ENCODE data around the gene RGS7.

The RGS7 gene

DNA sequence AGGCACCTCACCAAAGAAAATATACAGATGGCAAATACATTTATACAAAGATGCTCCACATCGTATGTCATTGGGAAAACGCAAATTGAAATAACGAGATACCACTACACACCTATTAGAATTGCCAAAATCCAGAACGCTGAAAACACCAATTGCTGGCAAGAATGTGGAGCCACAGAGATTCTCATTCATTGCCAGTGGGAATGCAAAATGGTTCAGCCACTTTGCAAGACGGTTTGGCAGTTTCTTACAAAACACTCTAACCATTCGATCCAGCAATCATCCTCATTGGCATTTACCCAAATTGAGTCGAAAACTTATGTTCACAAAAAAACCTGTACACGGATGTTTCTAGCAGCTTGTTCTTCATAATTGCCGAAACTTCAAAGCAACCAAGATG lies 521.7 kb downstream of the RGS7 start:
- H3K56ac ChIP-seq (ENCODE audit: low read length) = no peak overlapping the region
- H3K4me1 ChIP-seq (ENCODE audit: control insufficient read depth, low read depth, low read length) = no peaks in the 10 kb centered on the region
- no peak overlapping the region for H2AK5ac ChIP-seq (ENCODE audit: low read length)
- H3K27ac ChIP-seq (ENCODE audit: low read depth, low read length) = no peak overlapping the region
- no peak overlapping the region for H3K23ac ChIP-seq (ENCODE audit: low read length)
- H4K8ac ChIP-seq (ENCODE audit: low read depth, low read length) = no peak overlapping the region
- no peak overlapping the region for H3K4me3 ChIP-seq (ENCODE audit: low read length)
- no CpG with 5 or more reads among the region's 9 CpGs for WGBS (ENCODE audit: extremely low coverage, insufficient coverage, low lambda C conversion rate)
- H3K4me2 ChIP-seq (ENCODE audit: low read length) = no peak overlapping the region
- no peak overlapping the region for H2BK15ac ChIP-seq (replicated peaks; ENCODE audit: low read depth)
- no peak overlapping the region for H2BK120ac ChIP-seq (ENCODE audit: low read depth, low read length)
- DNase-seq = no peak
- no peak overlapping the region for H3K4ac ChIP-seq (ENCODE audit: low read depth, low read length)
- no peaks in the 10 kb centered on the region for H3K36me3 ChIP-seq (ENCODE audit: control insufficient read depth, insufficient read depth, low read length)
- no peaks in the 10 kb centered on the region for H3K79me2 ChIP-seq (ENCODE audit: control insufficient read depth, insufficient read depth, low read length)
- H2BK5ac ChIP-seq (ENCODE audit: low read length) = no peak overlapping the region
- no peaks in the 10 kb centered on the region for H3K27me3 ChIP-seq (ENCODE audit: insufficient read depth, low read length, poor library complexity)
- no peaks in the 10 kb centered on the region for H3K79me1 ChIP-seq (ENCODE audit: low read length)
- H3K9ac ChIP-seq (ENCODE audit: low read length) = no peak overlapping the region
- H4K5ac ChIP-seq (ENCODE audit: low read length) = no peak overlapping the region
- no peak overlapping the region for H3K18ac ChIP-seq (ENCODE audit: low read length)

DNA sequence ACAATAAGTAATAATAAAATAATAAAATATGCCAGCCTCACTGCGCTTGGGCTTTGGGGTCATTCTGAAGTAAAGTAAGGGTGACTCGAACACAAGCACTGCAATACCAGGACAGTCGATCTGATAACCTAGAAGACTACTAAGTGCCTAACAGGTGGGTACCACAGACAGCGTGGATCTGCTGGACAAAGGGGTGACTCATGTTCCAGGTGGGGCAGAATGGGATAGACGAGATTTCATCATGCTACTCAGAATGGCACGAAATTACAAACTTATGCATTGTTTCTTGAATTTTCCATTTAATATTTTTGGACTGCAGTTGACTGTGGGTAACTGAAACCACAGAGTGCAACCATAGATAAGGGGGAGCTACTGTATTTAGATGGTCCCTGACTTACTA lies 523.9 kb downstream of the RGS7 start:
- Histone ChIP-seq H3K27ac (ENCODE audit: low read depth, low read length) (no peak overlapping the region), H3K4me2 (ENCODE audit: low read length) (no peak overlapping the region), H3K79me2 (ENCODE audit: control insufficient read depth, insufficient read depth, low read length) (no peaks in the 10 kb centered on the region), H2BK15ac (replicated peaks; ENCODE audit: low read depth) (no peak overlapping the region), H3K56ac (ENCODE audit: low read length) (no peak overlapping the region), H3K27me3 (ENCODE audit: insufficient read depth, low read length, poor library complexity) (no peaks in the 10 kb centered on the region), H3K9ac (ENCODE audit: low read length) (no peak overlapping the region), H2AK5ac (ENCODE audit: low read length) (no peak overlapping the region), H4K5ac (ENCODE audit: low read length) (no peak overlapping the region), H3K4me3 (ENCODE audit: low read length) (no peak overlapping the region), H3K4ac (ENCODE audit: low read depth, low read length) (no peak overlapping the region), H3K4me1 (ENCODE audit: control insufficient read depth, low read depth, low read length) (no peaks in the 10 kb centered on the region), H4K8ac (ENCODE audit: low read depth, low read length) (no peak overlapping the region), H2BK120ac (ENCODE audit: low read depth, low read length) (no peak overlapping the region), H3K18ac (ENCODE audit: low read length) (no peak overlapping the region), H3K23ac (ENCODE audit: low read length) (no peak overlapping the region), H2BK5ac (ENCODE audit: low read length) (no peak overlapping the region), H3K36me3 (ENCODE audit: control insufficient read depth, insufficient read depth, low read length) (no peaks in the 10 kb centered on the region), H3K79me1 (ENCODE audit: low read length) (no peaks in the 10 kb centered on the region)
- WGBS (ENCODE audit: extremely low coverage, insufficient coverage, low lambda C conversion rate) = no CpG with 5 or more reads among the region's 6 CpGs
- DNase-seq = no peak

DNA sequence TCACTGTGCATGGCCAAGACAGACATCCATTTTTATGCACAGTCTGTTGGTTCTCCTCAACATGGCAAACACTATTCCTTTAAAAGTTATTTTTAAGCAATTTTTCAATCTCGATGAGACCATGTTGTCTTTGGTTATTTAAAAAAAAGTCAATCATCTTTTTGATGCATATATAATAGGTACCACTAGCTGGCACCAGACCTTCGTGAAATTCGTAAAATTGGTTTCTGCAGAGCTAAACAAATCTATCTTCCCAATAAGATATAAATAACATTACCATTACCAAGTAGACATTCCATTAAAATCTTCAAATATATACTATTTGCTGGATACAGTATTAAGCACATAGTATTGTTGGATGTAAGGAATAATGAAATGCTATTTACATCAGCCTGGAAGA lies 525.1 kb downstream of the RGS7 start:
- Histone ChIP-seq H3K4ac (ENCODE audit: low read depth, low read length) (no peak overlapping the region), H3K4me3 (ENCODE audit: low read length) (no peak overlapping the region), H3K9ac (ENCODE audit: low read length) (no peak overlapping the region), H3K56ac (ENCODE audit: low read length) (no peak overlapping the region), H3K27ac (ENCODE audit: low read depth, low read length) (no peak overlapping the region), H3K79me1 (ENCODE audit: low read length) (no peaks in the 10 kb centered on the region), H3K18ac (ENCODE audit: low read length) (no peak overlapping the region), H2BK15ac (replicated peaks; ENCODE audit: low read depth) (no peak overlapping the region), H3K36me3 (ENCODE audit: control insufficient read depth, insufficient read depth, low read length) (no peaks in the 10 kb centered on the region), H3K27me3 (ENCODE audit: insufficient read depth, low read length, poor library complexity) (no peaks in the 10 kb centered on the region), H3K4me2 (ENCODE audit: low read length) (no peak overlapping the region), H4K8ac (ENCODE audit: low read depth, low read length) (no peak overlapping the region), H3K4me1 (ENCODE audit: control insufficient read depth, low read depth, low read length) (no peaks in the 10 kb centered on the region), H2AK5ac (ENCODE audit: low read length) (no peak overlapping the region), H2BK5ac (ENCODE audit: low read length) (no peak overlapping the region), H4K5ac (ENCODE audit: low read length) (no peak overlapping the region), H3K79me2 (ENCODE audit: control insufficient read depth, insufficient read depth, low read length) (no peaks in the 10 kb centered on the region), H3K23ac (ENCODE audit: low read length) (no peak overlapping the region), H2BK120ac (ENCODE audit: low read depth, low read length) (no peak overlapping the region)
- WGBS (ENCODE audit: extremely low coverage, insufficient coverage, low lambda C conversion rate) = no CpG with 5 or more reads among the region's 3 CpGs
- no peak for DNase-seq

DNA sequence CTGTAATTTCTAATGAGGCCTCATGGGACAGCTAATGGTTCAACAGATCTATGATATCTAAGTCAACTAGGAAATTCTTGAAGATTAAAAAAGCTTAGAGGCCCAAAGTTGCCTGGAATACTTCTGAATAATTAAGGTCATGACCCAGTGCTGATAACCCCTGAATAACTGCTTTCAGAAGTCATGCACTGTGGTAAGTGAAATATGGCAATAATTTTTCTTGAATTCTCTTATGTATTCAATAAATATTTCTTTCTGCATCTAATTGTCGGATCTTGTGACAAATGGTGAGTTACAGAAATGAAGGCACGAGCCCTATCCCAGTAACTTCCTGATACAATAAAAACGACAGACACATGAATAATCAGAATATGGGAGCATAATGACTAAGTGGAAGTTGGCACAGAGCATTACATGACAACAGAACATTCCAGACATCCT lies 525.8 kb downstream of the RGS7 start:
- Histone ChIP-seq H2AK5ac (ENCODE audit: low read length) (no peak overlapping the region), H3K79me1 (ENCODE audit: low read length) (no peaks in the 10 kb centered on the region), H3K4me2 (ENCODE audit: low read length) (no peak overlapping the region), H3K27me3 (ENCODE audit: insufficient read depth, low read length, poor library complexity) (no peaks in the 10 kb centered on the region), H3K23ac (ENCODE audit: low read length) (no peak overlapping the region), H3K4me3 (ENCODE audit: low read length) (no peak overlapping the region), H3K18ac (ENCODE audit: low read length) (no peak overlapping the region), H2BK120ac (ENCODE audit: low read depth, low read length) (no peak overlapping the region), H3K36me3 (ENCODE audit: control insufficient read depth, insufficient read depth, low read length) (no peaks in the 10 kb centered on the region), H3K79me2 (ENCODE audit: control insufficient read depth, insufficient read depth, low read length) (no peaks in the 10 kb centered on the region), H3K27ac (ENCODE audit: low read depth, low read length) (no peak overlapping the region), H4K5ac (ENCODE audit: low read length) (no peak overlapping the region), H3K9ac (ENCODE audit: low read length) (no peak overlapping the region), H3K4me1 (ENCODE audit: control insufficient read depth, low read depth, low read length) (no peaks in the 10 kb centered on the region), H3K4ac (ENCODE audit: low read depth, low read length) (no peak overlapping the region), H2BK5ac (ENCODE audit: low read length) (no peak overlapping the region), H2BK15ac (replicated peaks; ENCODE audit: low read depth) (no peak overlapping the region), H4K8ac (ENCODE audit: low read depth, low read length) (no peak overlapping the region), H3K56ac (ENCODE audit: low read length) (no peak overlapping the region)
- WGBS (ENCODE audit: extremely low coverage, insufficient coverage, low lambda C conversion rate) = no CpG with 5 or more reads among the region's 3 CpGs
- DNase-seq = no peak

DNA sequence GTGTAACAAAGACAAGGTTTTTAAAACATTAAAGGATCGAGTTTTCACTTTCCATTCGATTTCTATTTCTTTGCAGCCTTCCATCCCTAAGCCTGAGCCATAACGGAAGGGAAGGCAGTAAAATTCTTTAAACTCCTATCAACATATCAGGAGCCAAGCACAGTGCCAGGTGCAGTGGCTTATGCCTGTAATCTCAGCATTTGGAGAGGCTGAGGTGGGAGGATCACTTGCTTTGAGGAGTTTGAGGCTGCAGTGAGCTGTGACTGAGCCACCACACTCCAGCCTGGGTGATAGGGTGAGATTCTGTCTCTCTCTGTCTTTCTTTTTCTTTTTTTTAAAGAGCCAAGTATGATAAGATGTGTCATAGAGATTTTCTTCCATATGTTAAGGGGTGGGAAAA lies 527.5 kb downstream of the RGS7 start:
- no peak overlapping the region for H4K8ac ChIP-seq (ENCODE audit: low read depth, low read length)
- H3K4me1 ChIP-seq (ENCODE audit: control insufficient read depth, low read depth, low read length) = no peaks in the 10 kb centered on the region
- no peak overlapping the region for H3K56ac ChIP-seq (ENCODE audit: low read length)
- no peak overlapping the region for H3K4me2 ChIP-seq (ENCODE audit: low read length)
- no peaks in the 10 kb centered on the region for H3K79me1 ChIP-seq (ENCODE audit: low read length)
- no peak overlapping the region for H2AK5ac ChIP-seq (ENCODE audit: low read length)
- no peak overlapping the region for H3K9ac ChIP-seq (ENCODE audit: low read length)
- no peak overlapping the region for H2BK15ac ChIP-seq (replicated peaks; ENCODE audit: low read depth)
- H3K18ac ChIP-seq (ENCODE audit: low read length) = no peak overlapping the region
- H3K27me3 ChIP-seq (ENCODE audit: insufficient read depth, low read length, poor library complexity) = no peaks in the 10 kb centered on the region
- H3K36me3 ChIP-seq (ENCODE audit: control insufficient read depth, insufficient read depth, low read length) = no peaks in the 10 kb centered on the region
- no peak overlapping the region for H2BK120ac ChIP-seq (ENCODE audit: low read depth, low read length)
- no peak overlapping the region for H2BK5ac ChIP-seq (ENCODE audit: low read length)
- H3K4me3 ChIP-seq (ENCODE audit: low read length) = no peak overlapping the region
- no peak for DNase-seq
- no CpG with 5 or more reads among the region's 3 CpGs for WGBS (ENCODE audit: extremely low coverage, insufficient coverage, low lambda C conversion rate)
- H3K27ac ChIP-seq (ENCODE audit: low read depth, low read length) = no peak overlapping the region
- no peak overlapping the region for H3K4ac ChIP-seq (ENCODE audit: low read depth, low read length)
- H3K79me2 ChIP-seq (ENCODE audit: control insufficient read depth, insufficient read depth, low read length) = no peaks in the 10 kb centered on the region
- H4K5ac ChIP-seq (ENCODE audit: low read length) = no peak overlapping the region
- no peak overlapping the region for H3K23ac ChIP-seq (ENCODE audit: low read length)

DNA sequence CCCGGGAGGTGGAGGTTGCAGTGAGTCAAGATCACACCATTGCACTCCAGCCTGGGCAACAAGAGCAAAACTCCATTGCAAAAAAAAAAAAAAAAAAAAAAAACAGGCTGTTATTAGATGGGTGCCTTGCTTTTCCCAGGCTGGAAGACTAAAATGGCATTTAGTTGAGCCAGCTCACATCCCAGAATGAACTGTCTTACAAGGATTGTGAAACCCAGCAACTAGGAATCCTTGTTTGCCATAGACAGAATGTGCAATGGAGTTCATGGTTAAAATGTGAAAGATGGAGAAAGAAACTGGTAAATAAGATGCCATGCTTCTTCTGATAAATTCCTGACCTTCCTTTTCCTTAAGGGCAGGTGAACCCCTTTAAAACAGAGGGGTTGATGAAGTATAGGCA lies 529.2 kb downstream of the RGS7 start:
- H4K5ac ChIP-seq (ENCODE audit: low read length) = no peak overlapping the region
- H3K23ac ChIP-seq (ENCODE audit: low read length) = no peak overlapping the region
- H2BK15ac ChIP-seq (replicated peaks; ENCODE audit: low read depth) = no peak overlapping the region
- no peaks in the 10 kb centered on the region for H3K79me1 ChIP-seq (ENCODE audit: low read length)
- no peak overlapping the region for H2BK120ac ChIP-seq (ENCODE audit: low read depth, low read length)
- H3K4ac ChIP-seq (ENCODE audit: low read depth, low read length) = no peak overlapping the region
- H3K79me2 ChIP-seq (ENCODE audit: control insufficient read depth, insufficient read depth, low read length) = no peaks in the 10 kb centered on the region
- H3K18ac ChIP-seq (ENCODE audit: low read length) = no peak overlapping the region
- H3K36me3 ChIP-seq (ENCODE audit: control insufficient read depth, insufficient read depth, low read length) = no peaks in the 10 kb centered on the region
- WGBS (ENCODE audit: extremely low coverage, insufficient coverage, low lambda C conversion rate) = no CpG with 5 or more reads among the region's 1 CpG
- no peak overlapping the region for H3K4me2 ChIP-seq (ENCODE audit: low read length)
- no peak for DNase-seq
- H3K9ac ChIP-seq (ENCODE audit: low read length) = no peak overlapping the region
- H3K4me3 ChIP-seq (ENCODE audit: low read length) = no peak overlapping the region
- no peak overlapping the region for H4K8ac ChIP-seq (ENCODE audit: low read depth, low read length)
- no peak overlapping the region for H2AK5ac ChIP-seq (ENCODE audit: low read length)
- H3K27ac ChIP-seq (ENCODE audit: low read depth, low read length) = no peak overlapping the region
- H3K27me3 ChIP-seq (ENCODE audit: insufficient read depth, low read length, poor library complexity) = no peaks in the 10 kb centered on the region
- H3K4me1 ChIP-seq (ENCODE audit: control insufficient read depth, low read depth, low read length) = no peaks in the 10 kb centered on the region
- H3K56ac ChIP-seq (ENCODE audit: low read length) = no peak overlapping the region
- H2BK5ac ChIP-seq (ENCODE audit: low read length) = no peak overlapping the region
